Activated CD4-positive, alpha-beta T cell treated with anti-CD3 and anti-CD28 coated beads, Interleukin-2, amount 50 U/mL, for 1 hour (primary cell): ENCODE results near the gene EXOC6B.
"Not testable (repeated sequence)": the region's sequence is repeated elsewhere in the genome, so short reads cannot be mapped to it uniquely, and the experiment has no call there.

Experiments
- DNase-seq: peaks from one replicate; pipeline ENCODE4 v3.0.0-alpha.2; 2020

EXOC6B gene

GRCh38 chr2:72583836-72584235, 242.0 kb downstream of the EXOC6B start:
- DNase-seq, result not testable (repeated sequence)

- DNase-seq, result no peak
Observed at GRCh38 chr2:72583376-72583775, 242.5 kb downstream of the EXOC6B start.

GRCh38 chr2:72581560-72582181, 244.2 kb downstream of the EXOC6B start:
- no peak for DNase-seq

- DNase-seq, result no peak
Observed at GRCh38 chr2:72579591-72580180, 246.1 kb downstream of the EXOC6B start.

GRCh38 chr2:72576861-72577260, 249.0 kb downstream of the EXOC6B start:
- no peak for DNase-seq

GRCh38 chr2:72576459-72576858, 249.4 kb downstream of the EXOC6B start:
- DNase-seq, result no peak

- DNase-seq, result no peak
Observed at GRCh38 chr2:72574886-72575285, 250.9 kb downstream of the EXOC6B start.

- DNase-seq, result no peak
Observed at GRCh38 chr2:72573232-72573631, 252.6 kb downstream of the EXOC6B start.

- no peak for DNase-seq
Observed at GRCh38 chr2:72572501-72572900, 253.3 kb downstream of the EXOC6B start.

- no peak for DNase-seq
Observed at GRCh38 chr2:72570413-72570812, 255.4 kb downstream of the EXOC6B start.

GRCh38 chr2:72562451-72563153, 263.2 kb downstream of the EXOC6B start:
- DNase-seq, result no peak

GRCh38 chr2:72561621-72562318, 264.1 kb downstream of the EXOC6B start:
- no peak for DNase-seq

GRCh38 chr2:72555943-72556342, 269.9 kb downstream of the EXOC6B start:
- DNase-seq, result no peak

- DNase-seq, result not testable (repeated sequence)
Observed at GRCh38 chr2:72555363-72555762, 270.5 kb downstream of the EXOC6B start.

- DNase-seq, result not testable (repeated sequence)
Observed at GRCh38 chr2:72554910-72555309, 270.9 kb downstream of the EXOC6B start.

GRCh38 chr2:72554381-72554780, 271.5 kb downstream of the EXOC6B start:
- no peak for DNase-seq

- DNase-seq, result no peak
Observed at GRCh38 chr2:72548081-72548764, 277.6 kb downstream of the EXOC6B start.

- DNase-seq, result no peak
Observed at GRCh38 chr2:72545790-72546189, 280.0 kb downstream of the EXOC6B start.

GRCh38 chr2:72544554-72544953, 281.3 kb downstream of the EXOC6B start:
- no peak for DNase-seq

- no peak for DNase-seq
Observed at GRCh38 chr2:72543497-72544216, 282.2 kb downstream of the EXOC6B start.

GRCh38 chr2:72539071-72539552, 286.7 kb downstream of the EXOC6B start:
- no peak for DNase-seq

GRCh38 chr2:72538486-72538885, 287.3 kb downstream of the EXOC6B start:
- DNase-seq, result no peak
